SK-N-SH (cell line): Measurements from ENCODE around the gene LSR.

Experiments used
- EP300 ChIP-seq, 2 experiments: IDR thresholded peaks; 2 replicates each; pipeline versions ENCODE4 v1.4.0 to v1.6.1; 2012; ENCODE audit warnings: borderline replicate concordance in 1 of 2, low read depth in 1 of 2, low read length in 1 of 2
- EZH2phosphoT487 ChIP-seq: fragments of 200-600 bp; sonication (generic); IDR thresholded peaks from 2 replicates; pipeline ENCODE4 v1.6.1; 2017; ENCODE audit warnings: low read depth, mixed run types, mild to moderate bottlenecking, antibody characterized with exemption, moderate library complexity, borderline replicate concordance
- GATA2 ChIP-seq: sonication (generic); formaldehyde crosslinking; IDR thresholded peaks from 2 replicates; pipeline ENCODE4 v1.5.0; 2020; ENCODE audit warnings: mild to moderate bottlenecking, missing genetic modification reagents
- MAX ChIP-seq: IDR thresholded peaks from 2 replicates; pipeline ENCODE4 v1.4.0; 2012; ENCODE audit warnings: low read depth
- MEF2A ChIP-seq: IDR thresholded peaks from 2 replicates; pipeline ENCODE4 v1.4.0; 2012; ENCODE audit warnings: low read depth, borderline replicate concordance
- RAD21 ChIP-seq: IDR thresholded peaks from 2 replicates; pipeline ENCODE4 v1.6.1; 2012; ENCODE audit warnings: mild to moderate bottlenecking, low read length
- RCOR1 ChIP-seq: fragments of 150-350 bp; IDR thresholded peaks from 2 replicates; pipeline ENCODE4 v1.6.1; 2017; ENCODE audit warnings: antibody characterized with exemption, low read length
- USF1 ChIP-seq: IDR thresholded peaks from 2 replicates; pipeline ENCODE4 v1.4.0; 2012; ENCODE audit warnings: low read depth, borderline replicate concordance
- USF2 ChIP-seq: fragments of 150-350 bp; IDR thresholded peaks from 2 replicates; pipeline ENCODE4 v1.6.1; 2017; ENCODE audit warnings: antibody characterized with exemption, low read length, low read depth, borderline replicate concordance
- TF ChIP-seq, protein P1 (sequence below): fragments of 200-600 bp; sonication (generic); IDR thresholded peaks from 2 replicates; pipeline ENCODE4 v1.6.1; 2017; ENCODE audit warnings: antibody characterized with exemption, mild to moderate bottlenecking, moderate library complexity

DNA sequence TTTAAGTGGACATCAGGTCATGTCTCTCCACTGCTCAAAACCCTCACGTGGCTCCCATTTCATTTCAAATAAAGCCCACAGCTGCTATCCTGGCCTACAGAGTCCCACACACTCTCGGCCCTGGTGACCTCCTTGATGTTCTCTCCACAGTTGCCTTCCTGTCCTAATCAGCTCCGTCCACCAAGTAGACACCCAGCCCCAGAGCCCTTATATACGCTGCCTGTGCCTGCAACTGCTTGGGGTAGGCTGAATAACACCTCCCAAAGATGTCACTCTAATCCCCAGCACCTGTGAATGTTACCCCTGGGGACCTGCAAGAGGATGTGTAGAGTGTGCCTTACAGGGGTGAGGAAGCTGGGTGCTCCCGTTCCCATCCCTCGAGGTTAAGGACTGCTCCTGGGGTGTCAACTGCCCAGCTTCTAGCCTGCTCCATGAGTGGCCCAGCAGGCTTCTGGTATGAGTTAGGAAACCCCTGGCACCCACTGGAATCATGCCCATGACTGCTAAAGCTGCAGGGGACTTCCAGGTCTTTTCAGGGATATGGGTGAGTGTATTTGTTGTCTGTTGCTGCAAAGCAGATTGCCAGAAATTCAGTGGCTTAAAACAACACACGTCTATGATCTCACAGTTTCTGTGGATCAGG lies 26.3 kb upstream of the LSR start:
- TF ChIP-seq GATA2 (no peak), EP300 (IDR thresholded peaks at IDR 0.05; ENCODE audit: borderline replicate concordance in 1 of 2, low read depth in 1 of 2, low read length in 1 of 2) (no peak), RAD21 (no peak), USF2 (no peak), EZH2phosphoT487 (no peak), MEF2A (no peak), MAX (no peak), RCOR1 (no peak), USF1 (no peak)
- TF ChIP-seq, protein P1, sequence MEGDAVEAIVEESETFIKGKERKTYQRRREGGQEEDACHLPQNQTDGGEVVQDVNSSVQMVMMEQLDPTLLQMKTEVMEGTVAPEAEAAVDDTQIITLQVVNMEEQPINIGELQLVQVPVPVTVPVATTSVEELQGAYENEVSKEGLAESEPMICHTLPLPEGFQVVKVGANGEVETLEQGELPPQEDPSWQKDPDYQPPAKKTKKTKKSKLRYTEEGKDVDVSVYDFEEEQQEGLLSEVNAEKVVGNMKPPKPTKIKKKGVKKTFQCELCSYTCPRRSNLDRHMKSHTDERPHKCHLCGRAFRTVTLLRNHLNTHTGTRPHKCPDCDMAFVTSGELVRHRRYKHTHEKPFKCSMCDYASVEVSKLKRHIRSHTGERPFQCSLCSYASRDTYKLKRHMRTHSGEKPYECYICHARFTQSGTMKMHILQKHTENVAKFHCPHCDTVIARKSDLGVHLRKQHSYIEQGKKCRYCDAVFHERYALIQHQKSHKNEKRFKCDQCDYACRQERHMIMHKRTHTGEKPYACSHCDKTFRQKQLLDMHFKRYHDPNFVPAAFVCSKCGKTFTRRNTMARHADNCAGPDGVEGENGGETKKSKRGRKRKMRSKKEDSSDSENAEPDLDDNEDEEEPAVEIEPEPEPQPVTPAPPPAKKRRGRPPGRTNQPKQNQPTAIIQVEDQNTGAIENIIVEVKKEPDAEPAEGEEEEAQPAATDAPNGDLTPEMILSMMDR, result no peak
